Lung (tissue), 12 donors: Measurements from ENCODE around the gene ZNF513. TPM values are rescaled to one million over a fixed set of nuclear protein-coding genes. Genes with fewer than 3 reads are reported as not detected.

Source experiments
- ATAC-seq: fragments of 200-7000 bp; cut with Tn5 transposase; one replicate; pipeline ENCODE4 v1.9.1; 2020; ENCODE audit warnings: moderate number of reproducible peaks; ENCODE audit not compliant: insufficient read depth, low FRiP score
- DNase-seq, 3 donors: peaks; one replicate each; pipeline ENCODE4 v3.0.0-alpha.2; 2013 to 2017
- H3K27ac ChIP-seq, 2 donors: one replicate each; pipeline ENCODE4 v1.5.1; 2013; ENCODE audit warnings: mild to moderate bottlenecking in 2 of 2, moderate library complexity in 2 of 2, control low read depth in 1 of 2, inconsistent platforms in 1 of 2, low read depth in 1 of 2, low read length in 1 of 2
- H3K27me3 ChIP-seq, 3 donors: one replicate each; pipeline ENCODE4 v1.5.1; 2013; ENCODE audit warnings: low read length in 2 of 3; ENCODE audit not compliant: control insufficient read depth in 3 of 3, insufficient read depth in 3 of 3
- H3K36me3 ChIP-seq, 4 donors: one replicate each; pipeline ENCODE4 v1.5.1; 2013; ENCODE audit warnings: low read length in 4 of 4, mild to moderate bottlenecking in 1 of 4, moderate library complexity in 1 of 4; ENCODE audit not compliant: control insufficient read depth in 4 of 4, insufficient read depth in 4 of 4
- H3K4me1 ChIP-seq, 5 donors: one replicate each; pipeline ENCODE4 v1.5.1; 2013; ENCODE audit warnings: low read length in 5 of 5, mild to moderate bottlenecking in 2 of 5, moderate library complexity in 1 of 5; ENCODE audit not compliant: control insufficient read depth in 5 of 5, insufficient read depth in 5 of 5
- H3K4me3 ChIP-seq: one replicate; pipeline ENCODE4 v1.5.1; 2013; ENCODE audit warnings: mild to moderate bottlenecking, control low read depth, moderate library complexity
- H3K9ac ChIP-seq, 2 donors: one replicate each; pipeline ENCODE4 v1.5.1; 2013; ENCODE audit warnings: low read length in 2 of 2, control low read depth in 1 of 2; ENCODE audit not compliant: insufficient read depth in 1 of 2
- H3K9me3 ChIP-seq, 4 donors: one replicate each; pipeline ENCODE4 v1.5.1; 2013; ENCODE audit warnings: low read length in 3 of 4, mild to moderate bottlenecking in 1 of 4, moderate library complexity in 1 of 4; ENCODE audit not compliant: control insufficient read depth in 4 of 4, insufficient read depth in 3 of 4
- WGBS, 2 donors: extraction: QIAGEN DNeasy Blood & Tissue Kit; methylation state at CpG; one replicate each; pipeline ENCODE4 v1.1.7; 2013; 5-methylcytosine and 5-hydroxymethylcytosine counted together
- polyA plus RNA-seq, 2 donors: library from polyadenylated mRNA; stranded (reverse); fragments of 200-250 nt; gene quantifications; one replicate each; pipeline ENCODE4 v1.2.1, GENCODE V29; 2013
- total RNA-seq, 2 donors: library from RNA; depleted of rRNA in 1 of 2; stranded (reverse); fragments of >200 nt in 1 of 2; gene quantifications; one replicate each; pipeline ENCODE4 v1.2.1, GENCODE V29; 2014 to 2021
- TF ChIP-seq, protein P1 (sequence below): IDR thresholded peaks from 2 replicates; pipeline ENCODE4 v1.5.1; 2012; ENCODE audit warnings: mild to moderate bottlenecking; ENCODE audit errors: control extremely low read depth, extremely low read depth
- donor health status: control.
- donor health status: control.
- donor health status: Bipolar disorder and iron deficiency.
- donor health status: healthy.
- donor health status: DM: yes; HTN: yes; CAD: no.

Gene ZNF513
- total and polyA plus RNA-seq, 4 donors: 8.0 to 22.2 (median 21.3) TPM

DNA sequence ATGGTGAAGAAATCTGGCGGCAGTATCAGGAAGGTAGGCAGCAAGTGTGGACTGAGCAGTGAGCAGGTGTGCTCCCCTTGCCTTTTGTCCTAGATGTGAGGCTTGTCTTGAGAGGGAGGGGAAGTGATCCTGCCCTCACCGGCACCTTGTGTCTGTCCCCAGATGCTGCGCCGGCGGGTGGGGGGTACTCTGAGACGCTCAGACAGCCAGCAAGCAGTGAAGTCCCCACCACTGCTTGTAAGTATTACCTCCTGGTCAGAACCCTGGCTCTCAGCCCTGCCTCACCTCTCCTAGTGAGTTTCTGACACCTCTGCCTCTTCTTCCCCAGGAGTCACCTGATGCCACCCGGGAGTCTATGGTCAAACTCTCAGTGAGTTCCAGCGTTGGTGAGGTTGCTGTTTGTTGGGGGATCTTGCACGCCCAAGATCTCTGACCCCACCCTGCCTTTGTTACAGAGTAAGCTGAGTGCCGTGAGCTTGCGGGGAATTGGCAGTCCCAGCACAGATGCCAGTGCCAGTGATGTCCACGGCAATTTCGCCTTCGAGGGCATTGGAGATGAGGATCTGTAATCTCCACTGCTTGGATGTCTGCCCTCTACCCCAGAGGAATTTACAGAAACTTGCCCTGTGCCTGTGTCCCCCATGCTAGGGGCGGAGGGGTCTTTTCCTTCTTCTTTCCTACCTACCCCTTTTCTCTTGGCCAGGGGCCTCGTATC is 4.2 kb downstream of the ZNF513 start:
- Histone ChIP-seq H3K27me3 (no peaks in the 10 kb centered on the region), H3K27ac (no peak overlapping the region), H3K36me3 (peaks cover 16 to 55% (median 45%) of the 10 kb centered on the region in 4 donors), H3K9ac (no peak overlapping the region), H3K4me1 (peaks cover 2 to 23% (median 12%) of the 10 kb centered on the region in 5 donors), H3K4me3 (no peak overlapping the region), H3K9me3 (no peaks in the 10 kb centered on the region)
- TF ChIP-seq, protein P1, sequence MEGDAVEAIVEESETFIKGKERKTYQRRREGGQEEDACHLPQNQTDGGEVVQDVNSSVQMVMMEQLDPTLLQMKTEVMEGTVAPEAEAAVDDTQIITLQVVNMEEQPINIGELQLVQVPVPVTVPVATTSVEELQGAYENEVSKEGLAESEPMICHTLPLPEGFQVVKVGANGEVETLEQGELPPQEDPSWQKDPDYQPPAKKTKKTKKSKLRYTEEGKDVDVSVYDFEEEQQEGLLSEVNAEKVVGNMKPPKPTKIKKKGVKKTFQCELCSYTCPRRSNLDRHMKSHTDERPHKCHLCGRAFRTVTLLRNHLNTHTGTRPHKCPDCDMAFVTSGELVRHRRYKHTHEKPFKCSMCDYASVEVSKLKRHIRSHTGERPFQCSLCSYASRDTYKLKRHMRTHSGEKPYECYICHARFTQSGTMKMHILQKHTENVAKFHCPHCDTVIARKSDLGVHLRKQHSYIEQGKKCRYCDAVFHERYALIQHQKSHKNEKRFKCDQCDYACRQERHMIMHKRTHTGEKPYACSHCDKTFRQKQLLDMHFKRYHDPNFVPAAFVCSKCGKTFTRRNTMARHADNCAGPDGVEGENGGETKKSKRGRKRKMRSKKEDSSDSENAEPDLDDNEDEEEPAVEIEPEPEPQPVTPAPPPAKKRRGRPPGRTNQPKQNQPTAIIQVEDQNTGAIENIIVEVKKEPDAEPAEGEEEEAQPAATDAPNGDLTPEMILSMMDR: no peak
- no peak for ATAC-seq
- DNase-seq: no peak
- WGBS, 2 donors: 90 to 91% methylated on average over 16 of the region's 16 CpGs

DNA sequence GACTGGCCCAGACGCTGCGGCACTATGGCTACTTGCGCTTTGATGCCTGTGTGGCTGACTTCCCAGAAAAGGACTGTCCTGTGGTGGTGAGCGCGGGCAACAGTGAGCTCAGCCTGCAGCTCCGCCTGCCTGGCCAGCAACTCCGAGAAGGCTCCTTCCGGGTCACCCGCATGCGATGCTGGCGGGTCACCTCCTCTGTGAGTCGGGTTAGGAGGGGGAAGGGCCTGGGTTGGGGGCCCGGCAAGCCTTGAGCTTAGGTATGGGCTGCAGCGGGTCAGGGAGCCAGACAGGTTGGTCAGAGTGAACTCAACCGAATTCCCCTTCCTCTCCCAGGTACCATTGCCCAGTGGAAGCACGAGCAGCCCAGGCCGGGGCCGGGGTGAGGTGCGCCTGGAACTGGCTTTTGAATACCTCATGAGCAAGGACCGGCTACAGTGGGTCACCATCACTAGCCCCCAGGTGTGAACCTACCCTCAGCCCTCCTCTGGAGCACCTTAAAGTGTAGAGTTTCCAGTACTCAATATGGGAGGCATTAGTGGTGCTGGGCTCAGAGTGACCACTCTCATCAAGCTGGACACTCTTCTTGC is 4.9 kb downstream of the ZNF513 start:
- 94 to 95% methylated on average over 19 to 20 of the region's 20 CpGs for WGBS, 2 donors
- Histone ChIP-seq H3K27me3 (no peaks in the 10 kb centered on the region), H3K9me3 (no peaks in the 10 kb centered on the region), H3K9ac (no peak overlapping the region), H3K4me1 (peaks cover 0 to 21% (median 12%) of the 10 kb centered on the region in 5 donors), H3K36me3 (peaks cover 16 to 55% (median 45%) of the 10 kb centered on the region in 4 donors), H3K4me3 (no peak overlapping the region), H3K27ac (no peak overlapping the region)
- DNase-seq (no peak), ATAC-seq (no peak)
- TF ChIP-seq, protein P1: no peak

DNA sequence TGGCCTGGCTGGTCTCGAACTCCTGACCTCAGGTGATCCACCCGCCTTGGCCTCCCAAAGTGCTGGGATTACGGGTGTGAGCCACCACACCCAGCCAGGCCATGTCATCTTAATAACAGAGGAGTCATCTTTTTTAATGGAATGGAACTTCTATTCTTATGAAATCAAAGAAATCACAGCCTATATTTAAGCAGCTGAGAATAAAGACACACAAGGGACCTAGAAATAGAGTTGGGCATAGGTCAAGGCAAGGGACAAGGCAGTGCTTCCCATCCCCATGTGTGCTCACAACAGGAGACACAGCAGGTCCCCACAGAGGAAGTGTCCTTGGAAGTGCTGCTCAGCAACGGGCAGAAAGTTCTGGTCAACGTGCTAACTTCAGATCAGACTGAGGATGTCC is 7.0 kb downstream of the ZNF513 start:
- Histone ChIP-seq H3K27me3 (no peaks in the 10 kb centered on the region), H3K36me3 (peaks cover 16 to 52% (median 47%) of the 10 kb centered on the region in 4 donors), H3K27ac (no peak overlapping the region), H3K9ac (no peak overlapping the region), H3K9me3 (no peaks in the 10 kb centered on the region), H3K4me1 (peaks cover 2 to 15% (median 8%) of the 10 kb centered on the region in 5 donors), H3K4me3 (no peak overlapping the region)
- no peak for ATAC-seq
- WGBS, 2 donors: 87 to 95% methylated on average over 5 of the region's 5 CpGs
- TF ChIP-seq, protein P1: no peak
- no peak for DNase-seq
